ENCODE data around the gene SLC25A29.
A peak's percentile ranks its signal among the peaks of the same experiment; 100 is the strongest.
"Not testable (repeated sequence)": the region's sequence is repeated elsewhere in the genome, so short reads cannot be mapped to it uniquely, and the experiment has no call there.

Gene SLC25A29

DNA sequence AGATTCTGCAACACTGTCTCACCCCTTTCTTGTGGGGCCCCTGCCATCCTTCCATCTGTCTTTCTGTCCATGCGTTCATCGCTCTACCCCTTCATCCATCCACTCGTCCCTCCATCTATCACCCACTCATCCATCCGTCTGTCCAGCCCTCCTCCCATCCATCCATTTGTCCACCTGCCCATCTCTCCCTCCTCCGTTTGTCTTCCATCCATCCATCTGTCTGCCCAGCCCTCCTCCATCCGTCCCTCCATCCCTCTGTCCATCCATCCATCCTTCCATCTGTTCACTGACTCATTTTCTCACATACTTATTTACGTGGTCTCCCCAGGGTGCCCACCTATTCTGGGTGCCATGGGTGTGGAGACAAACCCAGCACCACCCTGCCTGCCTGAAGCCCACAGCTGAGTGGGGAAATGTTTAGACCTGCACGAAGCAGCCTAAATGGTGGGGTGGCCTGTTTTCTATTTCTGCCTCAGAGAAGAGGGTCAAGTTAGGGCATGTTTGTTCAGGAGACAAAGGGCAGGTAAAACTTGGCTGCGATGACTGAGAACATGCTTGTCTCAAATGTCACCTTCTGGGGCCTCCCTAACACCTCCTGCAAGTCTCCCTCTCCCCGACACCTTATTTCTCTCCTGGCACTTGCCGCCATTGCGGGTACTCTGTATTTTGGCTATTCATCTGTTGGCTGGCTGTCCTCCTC is 14.1 kb upstream of the SLC25A29 start:
- no peak overlapping the region for H3K4me3 ChIP-seq (ENCODE audit: low read depth, low read length)
- TF ChIP-seq, protein P1, sequence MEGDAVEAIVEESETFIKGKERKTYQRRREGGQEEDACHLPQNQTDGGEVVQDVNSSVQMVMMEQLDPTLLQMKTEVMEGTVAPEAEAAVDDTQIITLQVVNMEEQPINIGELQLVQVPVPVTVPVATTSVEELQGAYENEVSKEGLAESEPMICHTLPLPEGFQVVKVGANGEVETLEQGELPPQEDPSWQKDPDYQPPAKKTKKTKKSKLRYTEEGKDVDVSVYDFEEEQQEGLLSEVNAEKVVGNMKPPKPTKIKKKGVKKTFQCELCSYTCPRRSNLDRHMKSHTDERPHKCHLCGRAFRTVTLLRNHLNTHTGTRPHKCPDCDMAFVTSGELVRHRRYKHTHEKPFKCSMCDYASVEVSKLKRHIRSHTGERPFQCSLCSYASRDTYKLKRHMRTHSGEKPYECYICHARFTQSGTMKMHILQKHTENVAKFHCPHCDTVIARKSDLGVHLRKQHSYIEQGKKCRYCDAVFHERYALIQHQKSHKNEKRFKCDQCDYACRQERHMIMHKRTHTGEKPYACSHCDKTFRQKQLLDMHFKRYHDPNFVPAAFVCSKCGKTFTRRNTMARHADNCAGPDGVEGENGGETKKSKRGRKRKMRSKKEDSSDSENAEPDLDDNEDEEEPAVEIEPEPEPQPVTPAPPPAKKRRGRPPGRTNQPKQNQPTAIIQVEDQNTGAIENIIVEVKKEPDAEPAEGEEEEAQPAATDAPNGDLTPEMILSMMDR (IDR thresholded peaks at IDR 0.05; ENCODE audit: low read depth, low read length), result no peak
- no peak for DNase-seq (ENCODE audit: low read depth, low spot score)
- in situ Hi-C loops (cut with HindIII; ENCODE audit: low sequenced_read_pairs), result no loop called here

DNA sequence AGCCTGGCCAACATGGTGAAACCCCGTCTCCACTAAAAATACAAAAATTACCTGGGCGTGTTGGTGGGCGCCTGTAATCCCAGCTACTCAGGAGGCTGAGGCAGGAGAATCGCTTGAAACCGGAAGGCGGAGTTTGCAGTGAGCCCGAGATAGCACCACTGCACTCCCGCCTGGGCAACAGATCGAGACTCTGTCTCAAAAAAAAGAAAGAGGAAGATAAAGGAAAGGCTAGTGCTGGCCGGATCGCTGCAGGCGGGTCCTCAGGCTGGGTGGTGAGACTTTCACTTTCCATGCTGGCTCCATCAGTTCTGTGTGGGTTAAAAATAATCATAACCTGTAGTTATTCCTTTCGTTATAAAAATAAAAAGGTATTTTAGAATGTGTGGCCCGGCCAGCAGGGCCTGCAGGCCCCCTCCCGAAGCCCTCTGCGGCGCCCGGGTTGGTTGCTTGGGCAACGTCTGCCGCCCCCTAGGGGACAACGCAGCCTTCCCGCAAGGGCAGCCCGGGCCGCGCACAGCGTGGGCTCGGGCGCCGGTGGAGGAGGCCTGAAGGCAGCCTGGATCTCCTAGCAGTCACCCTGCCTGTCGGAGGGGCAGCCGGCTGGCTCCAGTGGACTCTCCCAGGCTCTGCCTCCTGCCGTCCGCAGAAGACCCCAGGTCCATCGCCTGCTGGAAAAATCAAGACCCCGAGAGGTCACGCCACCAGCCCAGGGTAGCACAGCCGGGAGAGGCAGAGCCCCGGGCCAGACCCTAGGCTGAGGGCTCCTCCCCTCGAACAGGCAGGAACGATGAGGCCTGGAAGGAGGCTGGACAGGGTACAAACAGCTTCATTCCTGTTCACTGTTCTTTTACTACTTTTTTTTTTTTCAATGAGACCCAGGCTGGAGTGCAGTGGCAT is 11.9 kb upstream of the SLC25A29 start:
- peak; percentile 46 for DNase-seq (ENCODE audit: low read depth, low spot score)
- no peak overlapping the region for H3K4me3 ChIP-seq (ENCODE audit: low read depth, low read length)
- TF ChIP-seq, protein P1 (IDR thresholded peaks at IDR 0.05; ENCODE audit: low read depth, low read length), result peak; percentile 75
- in situ Hi-C loops (cut with HindIII; ENCODE audit: low sequenced_read_pairs), result no loop called here

DNA sequence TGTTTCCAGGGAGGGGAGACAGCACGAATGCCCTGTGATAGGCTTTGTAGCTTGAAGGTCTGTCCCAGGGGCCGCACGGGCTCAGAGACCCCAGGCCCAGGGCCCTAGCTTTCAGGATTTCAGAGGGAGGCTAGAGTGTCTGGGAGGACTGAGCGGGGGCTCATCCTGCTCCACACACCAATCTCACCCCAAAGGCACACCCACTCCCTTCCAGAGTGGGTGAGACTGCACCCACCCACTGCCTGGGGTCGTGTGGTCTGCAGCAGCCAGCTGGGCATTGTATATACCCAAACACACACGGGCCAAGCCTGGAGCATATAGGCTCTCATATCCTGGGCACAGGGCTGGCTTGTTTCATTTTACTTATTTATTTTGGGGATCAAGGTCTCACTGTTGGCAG is 11.1 kb upstream of the SLC25A29 start:
- in situ Hi-C loops (cut with HindIII; ENCODE audit: low sequenced_read_pairs), result no loop called here
- H3K4me3 ChIP-seq (ENCODE audit: low read depth, low read length), result no peak overlapping the region
- TF ChIP-seq, protein P1 (IDR thresholded peaks at IDR 0.05; ENCODE audit: low read depth, low read length), result no peak
- DNase-seq (ENCODE audit: low read depth, low spot score), result no peak

DNA sequence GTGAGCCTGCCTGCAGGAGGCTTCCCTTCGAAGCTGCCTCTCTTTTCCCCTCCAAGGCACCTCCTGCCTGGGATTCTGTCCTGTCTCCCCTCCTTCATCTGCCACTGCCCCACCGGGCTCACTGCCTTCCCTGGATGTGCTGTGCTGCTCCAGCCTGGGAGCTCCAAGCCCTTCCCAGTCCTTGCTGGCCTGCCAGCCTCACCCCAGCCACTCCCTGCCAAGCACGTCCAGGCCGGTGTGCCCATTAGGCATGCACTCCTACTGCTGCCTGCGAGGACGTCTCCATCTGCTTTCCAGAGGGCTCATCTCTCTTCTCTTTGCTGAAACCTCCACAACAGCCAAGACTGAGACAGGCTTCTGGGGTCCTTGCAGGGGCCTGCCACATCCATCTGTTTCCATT is 8.5 kb upstream of the SLC25A29 start:
- in situ Hi-C loops (cut with HindIII; ENCODE audit: low sequenced_read_pairs), result no loop called here
- TF ChIP-seq, protein P1 (IDR thresholded peaks at IDR 0.05; ENCODE audit: low read depth, low read length), result no peak
- DNase-seq (ENCODE audit: low read depth, low spot score), result no peak
- no peak overlapping the region for H3K4me3 ChIP-seq (ENCODE audit: low read depth, low read length)

DNA sequence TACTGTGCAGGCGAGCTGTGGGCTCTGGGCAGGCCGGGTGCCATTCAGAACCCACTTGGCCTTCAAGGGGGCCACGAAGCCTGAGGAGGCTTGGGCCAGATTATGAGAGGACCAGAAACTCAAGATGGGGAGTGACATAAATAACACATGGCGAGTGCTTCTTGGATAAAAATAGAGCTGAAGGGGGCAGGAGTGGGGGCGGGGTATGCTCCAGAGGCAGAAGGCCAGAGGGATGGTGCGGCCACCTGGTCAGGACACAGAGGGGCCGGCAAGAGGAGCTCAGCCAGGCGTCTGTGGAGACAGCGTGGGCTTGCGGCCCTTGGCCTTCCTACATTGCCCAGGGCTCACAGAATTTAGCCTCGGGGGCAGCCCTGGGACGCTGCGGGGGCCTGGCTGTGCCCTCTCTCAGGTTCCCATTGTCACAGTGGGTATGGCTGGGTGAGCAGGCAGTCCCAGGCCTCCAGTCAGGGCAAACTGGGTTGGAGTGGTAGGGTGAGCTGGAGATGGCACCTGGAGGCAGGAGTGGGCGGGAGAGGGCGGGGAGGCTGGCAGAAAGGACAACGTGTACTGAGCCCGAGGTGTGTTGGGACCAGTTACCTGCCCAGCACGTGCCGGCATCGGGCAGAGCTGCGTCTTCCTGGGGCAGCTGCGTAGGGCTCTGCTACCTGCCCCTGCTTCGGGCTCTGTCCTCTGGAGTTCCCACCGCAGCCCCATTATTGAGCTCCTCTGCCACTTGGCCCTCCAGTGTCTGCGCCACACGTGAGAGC is 7.4 kb upstream of the SLC25A29 start:
- in situ Hi-C loops (cut with HindIII; ENCODE audit: low sequenced_read_pairs), result no loop called here
- TF ChIP-seq, protein P1 (IDR thresholded peaks at IDR 0.05; ENCODE audit: low read depth, low read length), result no peak
- no peak overlapping the region for H3K4me3 ChIP-seq (ENCODE audit: low read depth, low read length)
- no peak for DNase-seq (ENCODE audit: low read depth, low spot score)

DNA sequence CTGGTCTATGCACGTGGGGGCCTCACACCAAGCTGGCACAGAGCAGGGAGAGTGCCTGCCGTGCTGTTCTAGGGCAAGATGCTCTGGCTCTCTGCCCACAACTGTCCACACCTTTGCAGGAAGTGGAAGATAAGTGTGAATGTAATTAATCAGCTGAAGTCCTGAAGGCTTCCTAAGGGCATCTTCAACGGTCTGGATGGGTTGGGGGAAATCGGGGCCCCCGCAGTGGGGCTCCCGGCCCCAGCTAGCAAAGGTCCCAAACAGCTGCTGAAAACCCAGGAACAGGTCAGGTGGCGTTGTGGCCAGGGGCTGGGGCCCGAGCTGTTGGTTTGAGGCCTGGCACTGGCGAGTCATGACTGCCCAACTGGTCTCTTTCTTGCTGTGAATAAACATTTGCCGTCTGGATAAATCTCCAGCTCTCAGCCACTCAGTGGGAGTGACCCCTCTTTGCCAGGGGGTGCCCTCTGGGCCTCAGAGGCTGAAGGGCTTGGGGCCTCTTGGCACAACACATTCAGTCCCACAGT is 6.7 kb upstream of the SLC25A29 start:
- H3K4me3 ChIP-seq (ENCODE audit: low read depth, low read length), result no peak overlapping the region
- in situ Hi-C loops (cut with HindIII; ENCODE audit: low sequenced_read_pairs), result no loop called here
- TF ChIP-seq, protein P1 (IDR thresholded peaks at IDR 0.05; ENCODE audit: low read depth, low read length), result no peak
- no peak for DNase-seq (ENCODE audit: low read depth, low spot score)

DNA sequence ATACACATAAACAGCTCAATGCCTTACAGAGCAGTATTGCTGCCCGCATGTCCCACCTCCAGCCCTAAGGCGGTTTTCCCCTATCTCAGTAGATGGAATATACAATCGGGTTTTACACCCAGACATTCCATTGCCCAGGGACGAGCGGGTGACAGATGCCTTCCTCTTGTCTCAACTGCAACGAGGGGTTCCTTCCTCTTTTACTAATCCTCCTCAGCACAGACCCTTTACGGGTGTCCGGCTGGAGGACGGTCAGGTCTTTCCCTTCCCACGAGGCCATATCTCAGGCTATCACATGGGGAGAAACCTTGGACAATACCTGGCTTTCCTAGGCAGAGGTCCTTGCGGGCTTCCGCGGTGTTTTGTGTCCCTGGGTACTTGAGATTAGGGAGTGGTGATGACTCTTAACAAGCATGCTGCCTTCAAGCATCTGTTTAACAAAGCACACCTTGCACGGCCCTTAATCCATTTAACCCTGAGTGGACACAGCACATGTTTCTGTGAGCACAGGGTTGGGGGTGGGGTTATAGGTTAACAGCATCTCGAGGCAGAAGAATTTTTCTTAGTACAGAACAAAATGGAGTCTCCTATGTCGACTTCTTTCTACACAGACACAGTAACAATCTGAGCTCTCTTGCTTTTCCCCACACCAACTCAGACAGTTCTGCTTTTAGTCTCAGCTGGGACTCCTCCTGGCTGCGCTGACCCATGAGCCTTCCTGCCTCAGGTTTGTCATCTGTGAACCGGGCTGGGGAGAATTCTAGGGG is 6.0 kb upstream of the SLC25A29 start:
- in situ Hi-C loops (cut with HindIII; ENCODE audit: low sequenced_read_pairs); DNase-seq (ENCODE audit: low read depth, low spot score); H3K4me3 ChIP-seq (ENCODE audit: low read depth, low read length): not testable (repeated sequence)

Data from astrocyte of the spinal cord (primary cell).